Activated effector memory CD4-positive, alpha-beta T cell treated with Interleukin-2 at 50 U/mL for 16 hours (primary cell): ENCODE data around the gene TEX14.
A peak's percentile ranks its signal among the peaks of the same experiment; 100 is the strongest.

Experiments used
- DNase-seq: peaks from one replicate; pipeline ENCODE4 v3.0.0-alpha.2; 2020

The TEX14 gene, protein sequence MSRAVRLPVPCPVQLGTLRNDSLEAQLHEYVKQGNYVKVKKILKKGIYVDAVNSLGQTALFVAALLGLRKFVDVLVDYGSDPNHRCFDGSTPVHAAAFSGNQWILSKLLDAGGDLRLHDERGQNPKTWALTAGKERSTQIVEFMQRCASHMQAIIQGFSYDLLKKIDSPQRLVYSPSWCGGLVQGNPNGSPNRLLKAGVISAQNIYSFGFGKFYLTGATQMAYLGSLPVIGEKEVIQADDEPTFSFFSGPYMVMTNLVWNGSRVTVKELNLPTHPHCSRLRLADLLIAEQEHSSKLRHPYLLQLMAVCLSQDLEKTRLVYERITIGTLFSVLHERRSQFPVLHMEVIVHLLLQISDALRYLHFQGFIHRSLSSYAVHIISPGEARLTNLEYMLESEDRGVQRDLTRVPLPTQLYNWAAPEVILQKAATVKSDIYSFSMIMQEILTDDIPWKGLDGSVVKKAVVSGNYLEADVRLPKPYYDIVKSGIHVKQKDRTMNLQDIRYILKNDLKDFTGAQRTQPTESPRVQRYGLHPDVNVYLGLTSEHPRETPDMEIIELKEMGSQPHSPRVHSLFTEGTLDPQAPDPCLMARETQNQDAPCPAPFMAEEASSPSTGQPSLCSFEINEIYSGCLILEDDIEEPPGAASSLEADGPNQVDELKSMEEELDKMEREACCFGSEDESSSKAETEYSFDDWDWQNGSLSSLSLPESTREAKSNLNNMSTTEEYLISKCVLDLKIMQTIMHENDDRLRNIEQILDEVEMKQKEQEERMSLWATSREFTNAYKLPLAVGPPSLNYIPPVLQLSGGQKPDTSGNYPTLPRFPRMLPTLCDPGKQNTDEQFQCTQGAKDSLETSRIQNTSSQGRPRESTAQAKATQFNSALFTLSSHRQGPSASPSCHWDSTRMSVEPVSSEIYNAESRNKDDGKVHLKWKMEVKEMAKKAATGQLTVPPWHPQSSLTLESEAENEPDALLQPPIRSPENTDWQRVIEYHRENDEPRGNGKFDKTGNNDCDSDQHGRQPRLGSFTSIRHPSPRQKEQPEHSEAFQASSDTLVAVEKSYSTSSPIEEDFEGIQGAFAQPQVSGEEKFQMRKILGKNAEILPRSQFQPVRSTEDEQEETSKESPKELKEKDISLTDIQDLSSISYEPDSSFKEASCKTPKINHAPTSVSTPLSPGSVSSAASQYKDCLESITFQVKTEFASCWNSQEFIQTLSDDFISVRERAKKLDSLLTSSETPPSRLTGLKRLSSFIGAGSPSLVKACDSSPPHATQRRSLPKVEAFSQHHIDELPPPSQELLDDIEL (N-terminal part only)

GRCh38 chr17:58691701-58692238 lies at the start of gene TEX14:
TSS of gene TEX14 (minus strand) at chr17:58692045. CDS start at chr17:58652001, 40,044 bp downstream.
- no peak for DNase-seq

DNA sequence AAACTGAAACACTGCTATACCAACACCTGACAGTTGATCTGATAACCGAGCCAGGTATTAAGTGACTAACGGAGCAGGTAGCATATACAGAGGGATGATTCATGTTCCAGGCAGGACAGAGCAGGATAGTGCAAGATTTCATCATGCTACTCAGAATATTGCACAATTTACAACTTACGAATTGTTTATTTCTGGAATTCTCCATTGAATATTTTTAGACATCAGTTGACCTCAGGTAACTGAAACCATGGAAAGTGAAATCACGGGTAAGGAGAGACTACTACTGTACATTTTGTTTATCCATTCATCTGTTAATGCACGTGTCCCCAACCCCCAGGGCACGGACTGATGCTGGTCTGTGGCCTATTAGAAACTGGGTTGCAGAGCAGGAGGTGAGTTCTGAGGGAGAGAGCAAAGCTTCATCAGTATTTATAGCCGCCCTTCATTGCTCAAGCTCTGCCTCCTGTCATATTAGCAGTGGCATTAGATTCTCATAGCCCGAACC lies 49.3 kb upstream of the TEX14 start:
- no peak for DNase-seq

GRCh38 chr17:58734811-58735210 lies 43.0 kb upstream of the TEX14 start:
- no peak for DNase-seq

GRCh38 chr17:58734040-58734439 lies 42.2 kb upstream of the TEX14 start:
- DNase-seq = no peak

DNA sequence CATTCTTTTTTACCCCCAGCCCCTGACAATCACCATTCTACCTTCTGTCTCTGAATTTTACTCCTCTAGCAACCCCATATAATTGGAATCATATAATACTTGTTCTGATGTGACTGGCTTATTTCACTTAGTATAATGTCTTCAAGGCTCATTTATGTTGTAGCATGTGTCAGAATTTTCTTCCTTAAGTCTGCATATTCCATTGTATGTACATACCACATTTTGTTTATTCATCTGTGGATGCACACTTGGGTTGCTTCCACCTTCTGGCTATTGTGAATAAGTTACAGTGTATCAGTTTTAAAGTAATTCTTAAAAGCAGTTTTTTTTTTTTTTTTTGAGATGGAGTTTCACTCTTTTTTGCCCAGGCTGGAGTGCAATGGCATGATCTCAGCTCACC lies 39.1 kb upstream of the TEX14 start:
- DNase-seq = no peak

DNA sequence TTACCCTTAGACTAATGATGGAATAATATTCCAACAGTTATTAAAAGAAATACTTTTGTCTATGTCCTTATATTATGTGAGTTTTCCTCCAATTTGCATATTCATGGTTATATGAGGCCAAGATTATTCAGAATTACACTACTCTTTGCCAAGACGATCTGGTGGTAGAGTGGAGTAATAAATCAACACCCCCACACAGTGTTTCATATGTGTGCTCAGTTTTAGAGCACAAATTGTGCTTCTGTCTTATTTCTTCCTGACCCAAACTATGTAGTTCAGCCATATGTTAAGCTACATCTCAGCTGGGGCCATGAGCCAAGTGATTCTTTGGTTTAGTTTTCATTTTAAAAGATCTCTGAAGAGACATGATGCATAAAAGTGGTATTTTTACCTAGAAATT lies 37.0 kb upstream of the TEX14 start:
- DNase-seq = no peak

DNA sequence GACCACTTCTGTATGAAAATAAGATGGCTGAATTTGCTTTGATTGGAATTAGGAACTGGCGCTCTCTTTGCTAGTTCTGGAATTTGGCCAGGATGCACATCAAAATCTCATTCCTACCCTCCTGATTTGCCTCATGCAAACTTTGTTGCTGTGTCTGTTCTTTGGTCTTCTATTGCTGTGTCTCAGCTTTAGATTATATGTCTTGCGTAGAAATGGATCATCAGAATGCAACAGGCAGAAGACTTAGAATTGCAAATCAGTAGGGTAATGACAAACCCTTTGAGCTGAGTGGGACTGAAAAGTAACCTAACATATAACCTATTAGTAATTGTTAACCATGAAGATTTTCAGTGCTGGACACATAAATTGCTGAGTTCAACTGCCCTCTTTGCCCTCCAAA lies 30.9 kb upstream of the TEX14 start:
- DNase-seq = no peak

DNA sequence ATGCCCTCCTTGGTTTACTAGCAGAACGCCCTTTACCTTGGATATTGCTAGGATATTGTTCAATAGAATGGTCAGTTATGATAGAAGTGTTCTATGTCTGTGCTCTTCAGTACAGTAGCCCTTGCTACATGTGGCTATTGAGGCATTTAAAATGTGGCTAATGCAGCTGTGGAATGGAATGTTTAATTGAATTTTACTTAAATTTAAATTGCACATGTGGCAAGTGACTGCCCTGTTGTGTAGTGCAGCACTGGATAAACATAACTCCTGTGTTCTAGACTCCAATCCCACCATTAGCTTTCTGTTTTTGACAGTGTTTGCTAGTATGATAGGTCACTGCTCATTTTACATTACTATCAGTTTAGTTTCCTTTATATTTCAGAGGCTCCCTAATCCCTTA lies 30.4 kb upstream of the TEX14 start:
- no peak for DNase-seq

DNA sequence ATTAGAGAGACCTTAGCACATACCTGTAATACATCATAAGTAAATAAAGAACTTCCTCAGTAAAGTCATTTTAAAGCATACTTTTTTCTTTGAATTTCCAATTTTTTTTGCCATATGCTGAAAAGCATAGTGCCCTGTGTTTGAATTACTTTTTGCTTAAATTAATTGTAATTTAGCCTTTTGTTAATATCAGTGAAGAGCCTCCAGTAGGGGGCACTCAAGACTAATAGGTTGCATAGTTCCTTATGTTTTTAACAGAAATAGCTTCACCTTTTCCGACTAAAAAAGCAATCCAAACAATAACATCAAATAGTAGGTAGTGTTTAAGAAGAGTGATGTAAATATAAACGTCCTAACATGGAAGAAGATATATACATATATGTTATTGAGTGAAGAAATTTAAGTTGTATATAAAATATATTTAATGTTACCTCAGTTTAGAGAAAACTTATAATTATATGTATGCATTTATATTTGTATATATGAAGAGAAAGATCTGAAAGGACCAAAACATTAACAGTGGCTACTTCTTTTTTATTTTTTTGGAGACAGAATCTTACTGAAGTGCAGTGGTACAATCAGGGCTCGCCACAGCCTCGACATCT lies 19.2 kb upstream of the TEX14 start:
- no peak for DNase-seq

GRCh38 chr17:58706351-58707140 lies 14.7 kb upstream of the TEX14 start:
- no peak for DNase-seq

DNA sequence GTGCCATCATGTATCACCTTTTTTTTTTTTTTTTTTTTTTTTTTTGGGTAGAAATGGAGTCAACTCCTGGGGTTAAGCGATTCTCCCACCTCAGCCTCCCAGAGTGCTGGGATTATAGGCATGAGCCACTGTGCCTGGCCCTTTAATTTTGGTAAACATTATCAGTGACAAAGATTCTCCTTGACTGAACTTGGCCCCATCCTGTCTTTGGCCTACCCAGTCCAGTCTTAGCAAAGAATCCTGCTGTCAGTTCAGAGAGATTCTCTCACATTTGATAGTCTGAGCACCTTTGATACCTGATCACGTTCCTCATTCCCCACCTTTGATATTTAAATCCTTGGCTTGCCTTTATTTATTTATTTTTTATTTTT lies 12.1 kb upstream of the TEX14 start:
- no peak for DNase-seq

- no peak for DNase-seq
Observed at GRCh38 chr17:58703137-58703915, 11.5 kb upstream of the TEX14 start.

DNA sequence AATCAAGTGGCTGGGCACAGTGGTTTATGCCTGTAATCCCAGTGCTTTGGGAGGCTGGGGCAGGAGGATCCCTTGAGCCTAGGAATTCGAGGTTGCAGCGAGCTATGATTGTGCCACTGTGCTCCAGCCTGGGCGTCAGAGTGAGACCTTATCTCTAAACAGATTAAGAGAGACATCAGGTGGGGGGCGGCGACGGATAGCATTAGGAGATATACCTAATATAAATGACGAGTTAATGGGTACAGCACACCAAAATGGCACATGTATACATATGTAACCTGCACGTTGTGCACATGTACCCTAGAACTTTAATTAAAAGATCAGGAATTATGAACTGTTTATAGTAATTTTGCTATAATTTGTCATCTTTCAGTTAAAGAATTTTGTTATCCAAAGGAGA lies 10.9 kb upstream of the TEX14 start:
- no peak for DNase-seq

DNA sequence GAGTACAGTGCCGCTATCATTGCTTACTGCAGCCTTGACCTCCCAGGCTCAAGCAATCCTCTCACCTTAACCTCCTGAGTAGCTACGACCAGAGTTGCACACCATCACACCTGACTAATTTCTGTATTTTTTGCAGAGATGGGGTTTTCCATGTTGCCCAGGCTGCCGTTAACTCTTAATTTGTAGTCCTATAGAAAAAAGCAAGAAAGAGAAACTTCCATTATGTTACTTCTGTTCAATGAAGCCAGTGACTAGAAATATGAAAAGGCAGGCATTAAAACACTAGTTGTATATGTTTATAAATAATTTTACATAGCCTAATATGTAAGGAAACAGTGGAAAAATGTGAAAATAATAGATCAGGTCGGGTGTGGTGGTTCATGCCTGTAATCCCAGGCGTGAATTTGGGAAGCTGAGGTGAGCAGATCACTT lies 10.2 kb upstream of the TEX14 start:
- DNase-seq = no peak

DNA sequence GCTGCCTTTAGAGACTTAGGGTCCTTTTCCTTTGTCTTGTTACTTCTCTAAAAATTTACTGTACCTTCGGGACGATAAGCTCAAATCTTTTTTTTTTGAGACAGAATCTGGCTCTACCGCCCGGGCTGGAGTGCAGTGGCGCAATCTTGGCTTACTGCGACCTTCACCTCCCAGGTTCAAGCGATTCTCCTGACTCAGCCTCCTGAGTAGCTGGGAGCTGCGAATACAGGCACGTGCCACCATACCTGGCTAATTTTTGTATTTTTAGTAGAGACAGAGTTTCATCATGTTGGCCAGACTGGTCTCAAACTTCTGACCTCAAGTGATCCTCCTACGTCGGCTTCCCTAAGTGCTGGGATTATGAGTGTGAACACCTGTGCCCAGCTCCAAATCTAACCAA lies 7.9 kb upstream of the TEX14 start:
- DNase-seq = no peak

DNA sequence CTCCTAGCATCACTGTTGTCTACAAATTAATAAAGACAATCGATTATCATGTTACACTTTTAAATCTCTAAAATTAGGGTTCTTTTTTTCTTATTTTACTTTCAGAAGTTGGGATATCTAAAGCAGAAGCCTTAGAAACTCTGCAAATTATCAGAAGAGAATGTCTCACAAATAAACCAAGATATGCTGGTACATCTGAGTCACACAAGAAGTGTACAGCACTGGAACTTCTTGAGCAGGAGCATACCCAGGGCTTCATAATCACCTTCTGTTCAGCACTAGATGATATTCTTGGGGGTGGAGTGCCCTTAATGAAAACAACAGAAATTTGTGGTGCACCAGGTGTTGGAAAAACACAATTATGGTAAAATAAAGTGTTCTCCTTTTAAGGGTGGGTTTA lies 3.0 kb upstream of the TEX14 start:
- no peak for DNase-seq

GRCh38 chr17:58694302-58694701 lies 2.5 kb upstream of the TEX14 start:
- no peak for DNase-seq

DNA sequence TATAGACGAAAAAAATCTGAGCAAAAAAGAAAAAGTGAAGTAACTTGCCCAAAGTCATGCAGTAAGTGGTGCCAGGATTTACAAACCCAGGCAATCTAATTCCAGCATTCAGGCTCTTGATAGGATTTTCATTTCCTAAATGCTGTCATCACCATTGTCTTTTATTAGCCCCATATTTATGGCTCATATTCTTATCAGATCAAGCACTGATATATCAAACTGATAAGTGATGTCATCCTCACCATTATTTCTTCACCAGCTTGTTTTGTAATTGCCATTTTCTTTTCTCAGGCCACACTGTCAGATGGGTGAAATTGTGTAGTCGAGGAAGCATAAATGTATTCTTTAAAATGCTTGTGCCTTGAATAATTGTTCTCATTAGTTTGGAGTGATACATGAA lies 1.9 kb upstream of the TEX14 start:
- no peak for DNase-seq

DNA sequence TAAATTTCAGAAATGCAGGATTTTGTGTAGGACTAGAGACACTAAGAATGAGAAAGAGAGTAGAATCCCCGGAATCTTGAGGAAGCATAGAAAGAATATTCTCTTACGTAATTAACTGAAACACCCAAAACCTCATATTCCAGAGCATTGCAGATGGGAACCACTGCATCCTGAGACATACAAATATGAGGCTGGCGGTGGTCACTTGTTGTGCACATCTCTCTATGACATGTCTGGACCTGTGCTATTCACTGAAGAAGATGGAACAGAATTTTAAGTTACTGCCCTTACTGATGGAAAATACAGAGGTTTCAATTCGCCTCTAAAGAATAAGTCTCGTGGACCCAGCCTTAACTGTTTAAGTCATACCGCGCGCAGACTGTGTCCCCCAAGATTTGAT lies 1.4 kb upstream of the TEX14 start:
- DNase-seq = no peak

- peak; percentile 84 for DNase-seq
Observed at GRCh38 chr17:58692239-58693055, 602 bp upstream of the TEX14 start, which contains the start of gene RAD51C. TSS of gene RAD51C (plus strand) at chr17:58692602. CDS start at chr17:58692644, 42 bp downstream.
